HepG2 (cell line): Measurements from ENCODE around the gene EPHA10. TPM values are rescaled to one million over a fixed set of nuclear protein-coding genes. Genes with fewer than 3 reads are reported as not detected.

Experiments used
- BCL6 ChIP-seq: IDR thresholded peaks from 2 replicates; pipeline ENCODE4 v1.6.1; 2016; ENCODE audit warnings: missing genetic modification reagents, missing compliant biosample characterization
- DMAP1 ChIP-seq: IDR thresholded peaks from 2 replicates; pipeline ENCODE4 v1.6.1; 2016
- FOSL1 ChIP-seq: sonication (generic); formaldehyde crosslinking; IDR thresholded peaks from 2 replicates; pipeline ENCODE4 v1.9.0; 2021; ENCODE audit warnings: missing genetic modification reagents, borderline replicate concordance
- FOXP4 ChIP-seq: sonication (generic); formaldehyde crosslinking; IDR thresholded peaks from 2 replicates; pipeline ENCODE4 v1.4.0; 2020; ENCODE audit warnings: missing genetic modification reagents
- MAX ChIP-seq: IDR thresholded peaks from 2 replicates; pipeline ENCODE4 v1.6.1; 2012; ENCODE audit warnings: inconsistent platforms
- PAXIP1 ChIP-seq: sonication (generic); formaldehyde crosslinking; conservative IDR thresholded peaks from 2 replicates; pipeline ENCODE4 v1.4.0; 2020; ENCODE audit warnings: mild to moderate bottlenecking, missing genetic modification reagents, moderate library complexity
- PTBP1 ChIP-seq: fragments of 200-400 bp; formaldehyde crosslinking; IDR thresholded peaks from 2 replicates; pipeline ENCODE4 v1.6.1; 2018; ENCODE audit warnings: low read length, low read depth; ENCODE audit not compliant: poor library complexity, severe bottlenecking
- REST ChIP-seq, 2 experiments: IDR thresholded peaks; 2 replicates each; pipeline ENCODE4 v1.6.1; 2011 to 2012; ENCODE audit warnings: low read length in 2 of 2, borderline replicate concordance in 1 of 2, low read depth in 1 of 2, mild to moderate bottlenecking in 1 of 2, moderate library complexity in 1 of 2
- ZC3H4 ChIP-seq: sonication (generic); formaldehyde crosslinking; IDR thresholded peaks from 2 replicates; pipeline ENCODE4 v1.4.0; 2020; ENCODE audit warnings: missing genetic modification reagents, borderline replicate concordance
- ZNF530 ChIP-seq: sonication (generic); formaldehyde crosslinking; IDR thresholded peaks from 2 replicates; pipeline ENCODE4 v1.5.0; 2020; ENCODE audit warnings: low read depth, mild to moderate bottlenecking, missing genetic modification reagents
- ZNF629 ChIP-seq: sonication (generic); formaldehyde crosslinking; conservative IDR thresholded peaks from 2 replicates; pipeline ENCODE4 v1.5.0; 2020; ENCODE audit warnings: missing genetic modification reagents
- ZNF710 ChIP-seq: sonication (generic); formaldehyde crosslinking; IDR thresholded peaks from 2 replicates; pipeline ENCODE4 v1.5.0; 2020; ENCODE audit warnings: mild to moderate bottlenecking, missing genetic modification reagents, borderline replicate concordance
- ZNF770 ChIP-seq: sonication (generic); formaldehyde crosslinking; IDR thresholded peaks from 2 replicates; pipeline ENCODE4 v1.5.0; 2020; ENCODE audit warnings: mild to moderate bottlenecking, missing genetic modification reagents
- ZNF788 ChIP-seq: sonication (generic); formaldehyde crosslinking; IDR thresholded peaks from 2 replicates; pipeline ENCODE4 v1.5.0; 2020; ENCODE audit warnings: mild to moderate bottlenecking, missing genetic modification reagents, borderline replicate concordance
- polyA plus RNA-seq, 8 experiments: library from polyadenylated mRNA; depleted of rRNA in 3 of 8; stranded (reverse) in 7 of 8; unstranded in 1 of 8; fragments of >200 nt; fragmentation: Illumina TruSeq in 4 of 8; extraction: Trizol in 4 of 8; gene quantifications; 2 replicates each; pipeline versions ENCODE4 v1.2.1 to v1.2.3, GENCODE V29; 2011 to 2016; ENCODE audit warnings: low read depth in 4 of 8, missing spikeins in 1 of 8, mixed read lengths in 1 of 8; ENCODE audit not compliant: insufficient read depth in 1 of 8
- total RNA-seq, 5 experiments: library from RNA; depleted of rRNA; stranded (reverse); fragments of >200 nt; fragmentation: Illumina TruSeq; extraction: Trizol; gene quantifications; 2 replicates each; pipeline ENCODE4 v1.2.3, GENCODE V29; 2016; ENCODE audit warnings: low read depth in 1 of 5

The EPHA10 gene
- total and polyA plus RNA-seq, 2 of the 13 experiments (the other 11 are each of a cell fraction or from before 2014, with no cell fraction given) = 0.11 to 0.58 TPM

- TF ChIP-seq ZC3H4 (CRISPR knock-in tag) = no peak
- peak; percentile 24; the same call in 1 of the 2 replicates for TF ChIP-seq ZNF788
- no peak for TF ChIP-seq BCL6 (CRISPR knock-in tag)
- no peak for TF ChIP-seq ZNF530
- peak; percentile 86; the same call in 1 of the 2 replicates for TF ChIP-seq DMAP1
- no peak for TF ChIP-seq PTBP1
- TF ChIP-seq FOXP4 (CRISPR knock-in tag) = peak; percentile 67
- 0 out of 2 replicates have a peak, but pooled peaks have one; percentile 22 for TF ChIP-seq ZNF770 (CRISPR knock-in tag)
- no peak for TF ChIP-seq ZNF710 (CRISPR knock-in tag)
- TF ChIP-seq PAXIP1 = no peak
- TF ChIP-seq MAX = no peak; the same call in 1 of the 2 replicates
- no peak for TF ChIP-seq FOSL1 (CRISPR knock-in tag)
- TF ChIP-seq ZNF629 (CRISPR knock-in tag) = no peak
- TF ChIP-seq REST (IDR thresholded peaks at IDR 0.05; ENCODE audit: borderline replicate concordance in 1 of 2, low read depth in 1 of 2, low read length in 2 of 2) = no peak
Measured at GRCh38 chr1:37692078-37692833, 72.7 kb downstream of the EPHA10 start, which contains the start of gene CDCA8 (continued).
